H7 (cell line): ENCODE data around the gene SLC15A3. TPM values are rescaled to one million over a fixed set of nuclear protein-coding genes. Genes with fewer than 3 reads are reported as not detected.
A peak's percentile ranks its signal among the peaks of the same experiment; 100 is the strongest.
"Not testable (repeated sequence)": the region's sequence is repeated elsewhere in the genome, so short reads cannot be mapped to it uniquely, and the experiment has no call there.

Experiments used
- DNase-seq: peaks from one replicate; pipeline ENCODE4 v3.0.0; 2012
- H3K27me3 ChIP-seq: 2 replicates; pipeline ENCODE4 v1.6.0; 2011; ENCODE audit warnings: mild to moderate bottlenecking, low read length; ENCODE audit not compliant: control insufficient read depth, insufficient read depth
- H3K36me3 ChIP-seq: replicated peaks from 2 replicates; pipeline ENCODE4 v1.5.1; 2011; ENCODE audit warnings: low read length; ENCODE audit not compliant: control insufficient read depth, insufficient read depth
- H3K4me3 ChIP-seq: 2 replicates; pipeline ENCODE4 v1.5.1; 2011; ENCODE audit warnings: low read depth, mild to moderate bottlenecking, control low read depth, low read length, moderate library complexity; ENCODE audit not compliant: insufficient read depth
- total RNA-seq: library from RNA; depleted of rRNA; stranded (reverse); fragments of >200 nt; shearing (Covaris generic); gene quantifications from 2 replicates; pipeline ENCODE4 v1.2.3, GENCODE V29; 2014

SLC15A3 gene
- total RNA-seq, 1 experiment from 2014 or later, result 6.1 TPM

GRCh38 chr11:60912851-60913528 lies 39.0 kb downstream of the SLC15A3 start:
- Histone ChIP-seq H3K4me3 (peak overlapping the region; percentile 59; the same call in 1 of the 2 replicates), H3K36me3 (no peaks in the 10 kb centered on the region), H3K27me3 (peaks cover 2% of the 10 kb centered on the region; the same call in 1 of the 2 replicates)
- DNase-seq, result no peak

GRCh38 chr11:60912223-60912850 lies 39.6 kb downstream of the SLC15A3 start:
- H3K27me3 ChIP-seq, result peaks cover 4% of the 10 kb centered on the region; the same call in 1 of the 2 replicates
- H3K4me3 ChIP-seq, result no peak overlapping the region; the same call in 1 of the 2 replicates
- DNase-seq, result no peak
- no peaks in the 10 kb centered on the region for H3K36me3 ChIP-seq

GRCh38 chr11:60910711-60911380 lies 41.1 kb downstream of the SLC15A3 start:
- no peaks in the 10 kb centered on the region for H3K36me3 ChIP-seq
- peaks cover 4% of the 10 kb centered on the region; the same call in 1 of the 2 replicates for H3K27me3 ChIP-seq
- no peak for DNase-seq
- no peak overlapping the region for H3K4me3 ChIP-seq

- H3K27me3 ChIP-seq, result peaks cover 4% of the 10 kb centered on the region; the same call in 1 of the 2 replicates
- DNase-seq, result no peak
- no peaks in the 10 kb centered on the region for H3K36me3 ChIP-seq
- H3K4me3 ChIP-seq, result no peak overlapping the region
Measured at GRCh38 chr11:60910281-60910687, 41.7 kb downstream of the SLC15A3 start.

- not testable (repeated sequence) for DNase-seq, H3K36me3 ChIP-seq, H3K4me3 ChIP-seq, H3K27me3 ChIP-seq
Measured at GRCh38 chr11:60909680-60910280, 42.2 kb downstream of the SLC15A3 start.

GRCh38 chr11:60908803-60909202 lies 43.2 kb downstream of the SLC15A3 start:
- peaks cover 4% of the 10 kb centered on the region; the same call in 1 of the 2 replicates for H3K27me3 ChIP-seq
- no peak overlapping the region for H3K4me3 ChIP-seq
- H3K36me3 ChIP-seq, result no peaks in the 10 kb centered on the region
- DNase-seq, result no peak

GRCh38 chr11:60906132-60906972 lies 45.6 kb downstream of the SLC15A3 start, which contains the start of gene PRPF19:
Gene PRPF19, minus strand, starts transcription at chr11:60906585. Its CDS starts 203 bp downstream, at chr11:60906382.
- peaks cover 17% of the 10 kb centered on the region for H3K36me3 ChIP-seq
- DNase-seq, result peak; percentile 96
- H3K27me3 ChIP-seq, result peaks cover 4% of the 10 kb centered on the region; the same call in 1 of the 2 replicates
- peak within 1 kb of the TSS; percentile 89 for H3K4me3 ChIP-seq

- Histone ChIP-seq H3K36me3 (peaks cover 21% of the 10 kb centered on the region), H3K27me3 (peaks cover 4% of the 10 kb centered on the region; the same call in 1 of the 2 replicates), H3K4me3 (peak overlapping the region; percentile 89)
- no peak for DNase-seq
Measured at GRCh38 chr11:60905551-60906113, 46.3 kb downstream of the SLC15A3 start.

GRCh38 chr11:60905047-60905446 lies 46.9 kb downstream of the SLC15A3 start:
- DNase-seq, result no peak
- Histone ChIP-seq H3K4me3 (no peak overlapping the region; the same call in 1 of the 2 replicates), H3K36me3 (peaks cover 25% of the 10 kb centered on the region), H3K27me3 (peaks cover 3% of the 10 kb centered on the region; the same call in 1 of the 2 replicates)

- no peak overlapping the region for H3K4me3 ChIP-seq
- no peaks in the 10 kb centered on the region; the same call in 1 of the 2 replicates for H3K27me3 ChIP-seq
- peaks cover 39% of the 10 kb centered on the region for H3K36me3 ChIP-seq
- DNase-seq, result no peak
Measured at GRCh38 chr11:60902625-60903024, 49.4 kb downstream of the SLC15A3 start.

GRCh38 chr11:60900673-60901404 lies 51.1 kb downstream of the SLC15A3 start:
- no peak for DNase-seq
- Histone ChIP-seq H3K36me3 (peaks cover 46% of the 10 kb centered on the region), H3K4me3 (no peak overlapping the region)

GRCh38 chr11:60899977-60900376 lies 52.0 kb downstream of the SLC15A3 start:
- H3K4me3 ChIP-seq, result no peak overlapping the region
- H3K36me3 ChIP-seq, result peaks cover 49% of the 10 kb centered on the region
- H3K27me3 ChIP-seq, result no peaks in the 10 kb centered on the region
- no peak for DNase-seq

More at GRCh38 chr11:60900673-60901404, 51.1 kb downstream of the SLC15A3 start:
- H3K27me3 ChIP-seq, result no peaks in the 10 kb centered on the region
